ENCODE results near the gene ATP6V1B1. TPM values are rescaled to one million over a fixed set of nuclear protein-coding genes. Genes with fewer than 3 reads are reported as not detected.

Gene ATP6V1B1
- polyA plus RNA-seq, 3 donors = not detected

- peaks cover 18% of the 10 kb centered on the region for H3K4me1 Mint-ChIP-seq
- H3K4me2 ChIP-seq (replicated peaks; ENCODE audit: extremely low read depth, low read length, poor library complexity, severe bottlenecking) = no peak overlapping the region
- no peak overlapping the region for H3K27ac ChIP-seq (ENCODE audit: low read depth in 1 of 2, low read length in 2 of 2)
- no peak overlapping the region for H3K9ac ChIP-seq (ENCODE audit: insufficient read depth, low read length, poor library complexity, severe bottlenecking)
- intact Hi-C loops (cut with micrococcal nuclease) = no loop called here
- 2% methylated on average over 5 of the region's 5 CpGs for WGBS (ENCODE audit: insufficient coverage)
- H3K4me1 ChIP-seq (ENCODE audit: control insufficient read depth in 1 of 2, insufficient read depth in 2 of 2, low read length in 2 of 2) = peaks cover 16 to 20% of the 10 kb centered on the region in 2 donors
- no peaks in the 10 kb centered on the region for H4K20me1 ChIP-seq (ENCODE audit: insufficient read depth, low read length)
- H3K27ac Mint-ChIP-seq = peak overlapping the region in 1 of 7 donors; percentile 14
- DNase-seq = no peak
- H3K27me3 ChIP-seq (ENCODE audit: control insufficient read depth in 2 of 2, insufficient read depth in 2 of 2, low read length in 2 of 2) = peaks cover 81 to 99% of the 10 kb centered on the region in 2 donors
- no peak overlapping the region for H2AFZ ChIP-seq (ENCODE audit: insufficient read depth, low read depth, low read length, poor library complexity, severe bottlenecking)
- H3K4me3 ChIP-seq (replicated peaks in 1 of 3; ENCODE audit: low read depth in 2 of 3, low read length in 3 of 3) = no peak overlapping the region
- H3K4me3 Mint-ChIP-seq = peak overlapping the region in 1 of 2 donors; percentile 82
- peaks cover 0 to 4% of the 10 kb centered on the region in 2 donors for H3K36me3 Mint-ChIP-seq
- H3K9me3 ChIP-seq (replicated peaks in 1 of 2; ENCODE audit: control insufficient read depth in 1 of 2, insufficient read depth in 1 of 2, low read length in 2 of 2) = peaks cover 0 to 55% of the 10 kb centered on the region in 2 donors
- peaks cover 0 to 34% (median 15%) of the 10 kb centered on the region in 7 donors for H3K9me3 Mint-ChIP-seq
- H3K36me3 ChIP-seq (replicated peaks in 1 of 2; ENCODE audit: control insufficient read depth in 1 of 2, insufficient read depth in 2 of 2, low read length in 2 of 2) = no peaks in the 10 kb centered on the region
- TF ChIP-seq CTCF (IDR thresholded peaks at IDR 0.05) = no peak
- no peaks in the 10 kb centered on the region for H3K79me2 ChIP-seq (ENCODE audit: insufficient read depth, low read length)
- H3K27me3 Mint-ChIP-seq (ENCODE audit: low read depth in 3 of 3) = peaks cover 97 to 99% (median 98%) of the 10 kb centered on the region in 3 donors
Measured at GRCh38 chr2:70897977-70898226, 37.8 kb upstream of the ATP6V1B1 start.

DNA sequence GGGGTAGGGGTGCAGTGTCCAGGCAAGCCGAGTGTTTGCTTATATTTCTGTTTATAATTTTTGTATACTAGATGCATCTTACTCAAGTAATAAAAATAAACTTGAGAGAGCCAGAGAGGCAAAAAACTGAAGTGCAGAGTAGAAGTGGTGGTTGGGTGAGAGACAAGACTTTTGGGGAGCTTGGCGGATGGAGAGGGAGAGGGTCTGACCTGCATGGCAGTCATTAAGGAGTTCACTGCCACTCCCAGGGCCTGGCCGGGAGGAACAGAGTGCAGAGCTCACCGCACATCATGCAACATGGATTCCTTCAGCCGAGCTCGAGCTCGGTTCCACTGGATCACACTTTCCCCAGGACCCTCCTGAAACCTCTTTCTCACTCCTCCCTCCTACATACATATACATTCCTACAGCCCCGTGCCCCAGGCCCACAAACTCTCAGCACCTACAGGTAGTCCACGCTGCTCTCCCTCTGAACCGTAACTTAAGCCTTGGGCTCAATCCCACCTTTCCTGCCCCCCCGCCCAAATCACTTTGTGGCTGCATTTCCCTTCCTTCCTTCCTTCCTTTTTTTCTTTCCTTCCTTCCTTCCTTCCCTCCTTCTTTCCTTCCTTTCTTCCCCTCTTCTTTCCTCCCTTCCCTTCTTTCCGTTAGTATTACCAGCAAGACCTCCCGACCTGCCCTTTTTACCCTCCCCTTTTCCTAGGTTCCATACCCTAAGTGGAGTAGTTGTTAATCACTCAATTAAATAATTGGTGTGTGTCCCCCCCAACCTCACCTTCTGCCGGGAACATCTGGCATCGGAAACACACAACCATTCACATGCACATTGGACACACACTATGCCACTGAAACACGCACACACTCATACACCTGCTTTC, 37.1 kb upstream of the ATP6V1B1 start:
- WGBS (ENCODE audit: insufficient coverage) = 16% methylated on average over 13 of the region's 16 CpGs
- H3K27me3 Mint-ChIP-seq (ENCODE audit: low read depth in 3 of 3) = peaks cover 96 to 99% (median 98%) of the 10 kb centered on the region in 3 donors
- Histone ChIP-seq H3K79me2 (ENCODE audit: insufficient read depth, low read length) (no peaks in the 10 kb centered on the region), H3K9ac (ENCODE audit: insufficient read depth, low read length, poor library complexity, severe bottlenecking) (no peak overlapping the region), H3K4me1 (ENCODE audit: control insufficient read depth in 1 of 2, insufficient read depth in 2 of 2, low read length in 2 of 2) (peaks cover 16 to 20% of the 10 kb centered on the region in 2 donors), H3K27me3 (ENCODE audit: control insufficient read depth in 2 of 2, insufficient read depth in 2 of 2, low read length in 2 of 2) (peaks cover 82 to 99% of the 10 kb centered on the region in 2 donors), H3K9me3 (replicated peaks in 1 of 2; ENCODE audit: control insufficient read depth in 1 of 2, insufficient read depth in 1 of 2, low read length in 2 of 2) (peaks cover 0 to 62% of the 10 kb centered on the region in 2 donors), H3K4me2 (replicated peaks; ENCODE audit: extremely low read depth, low read length, poor library complexity, severe bottlenecking) (no peak overlapping the region), H3K4me3 (replicated peaks in 1 of 3; ENCODE audit: low read depth in 2 of 3, low read length in 3 of 3) (no peak overlapping the region), H4K20me1 (ENCODE audit: insufficient read depth, low read length) (no peaks in the 10 kb centered on the region), H3K36me3 (replicated peaks in 1 of 2; ENCODE audit: control insufficient read depth in 1 of 2, insufficient read depth in 2 of 2, low read length in 2 of 2) (no peaks in the 10 kb centered on the region), H3K27ac (ENCODE audit: low read depth in 1 of 2, low read length in 2 of 2) (no peak overlapping the region), H2AFZ (ENCODE audit: insufficient read depth, low read depth, low read length, poor library complexity, severe bottlenecking) (no peak overlapping the region)
- H3K36me3 Mint-ChIP-seq = peaks cover 0 to 4% of the 10 kb centered on the region in 2 donors
- DNase-seq = no peak
- H3K4me3 Mint-ChIP-seq = peak overlapping the region in 1 of 2 donors; percentile 82
- intact Hi-C loops (cut with micrococcal nuclease) = no loop called here
- peaks cover 18% of the 10 kb centered on the region for H3K4me1 Mint-ChIP-seq
- no peak for TF ChIP-seq CTCF (IDR thresholded peaks at IDR 0.05)
- no peak overlapping the region for H3K27ac Mint-ChIP-seq
- H3K9me3 Mint-ChIP-seq = peaks cover 0 to 35% (median 15%) of the 10 kb centered on the region in 7 donors
